Erythroblast (primary cell): Measurements from ENCODE around the gene LRMDA.
"Not testable (repeated sequence)": the region's sequence is repeated elsewhere in the genome, so short reads cannot be mapped to it uniquely, and the experiment has no call there.

ENCODE experiments used
- DNase-seq, 2 experiments: peaks; one replicate each; lab custom pipeline; 2025; lab: John Stamatoyannopoulos, UW
- GATA1 ChIP-seq: IDR thresholded peaks from 2 replicates; pipeline ENCODE4 v1.6.1; 2011; ENCODE audit warnings: low read depth, mild to moderate bottlenecking, control low read depth, low read length, moderate library complexity
- POLR2A ChIP-seq: IDR thresholded peaks from 2 replicates; pipeline ENCODE4 v1.6.1; 2011; ENCODE audit warnings: mild to moderate bottlenecking, low read length

Gene LRMDA

GRCh38 chr10:75593692-75594556, 162.5 kb downstream of the LRMDA start:
- no peak for TF ChIP-seq POLR2A
- TF ChIP-seq GATA1: no peak
- DNase-seq: no peak

- DNase-seq: no peak
- TF ChIP-seq POLR2A (no peak), GATA1 (no peak)
Measured at GRCh38 chr10:75596930-75597620, 165.7 kb downstream of the LRMDA start.

GRCh38 chr10:75597773-75598440, 166.5 kb downstream of the LRMDA start:
- no peak for DNase-seq
- no peak for TF ChIP-seq GATA1

- DNase-seq: no peak
- TF ChIP-seq POLR2A (no peak), GATA1 (no peak)
Measured at GRCh38 chr10:75598998-75599397, 167.6 kb downstream of the LRMDA start.

GRCh38 chr10:75599875-75600648, 168.6 kb downstream of the LRMDA start:
- TF ChIP-seq POLR2A (no peak), GATA1 (no peak)

GRCh38 chr10:75600833-75601232, 169.4 kb downstream of the LRMDA start:
- no peak for TF ChIP-seq GATA1
- DNase-seq: no peak

More at GRCh38 chr10:75599875-75600648, 168.6 kb downstream of the LRMDA start:
- no peak for DNase-seq

GRCh38 chr10:75602341-75602740, 170.9 kb downstream of the LRMDA start:
- no peak for DNase-seq
- TF ChIP-seq GATA1: no peak
- TF ChIP-seq POLR2A: no peak

- DNase-seq: no peak
- TF ChIP-seq GATA1 (no peak), POLR2A (no peak)
Measured at GRCh38 chr10:75605096-75605495, 173.7 kb downstream of the LRMDA start.

- DNase-seq: not testable (repeated sequence)
Measured at GRCh38 chr10:75605795-75606194, 174.4 kb downstream of the LRMDA start.

- no peak for TF ChIP-seq GATA1
- TF ChIP-seq POLR2A: no peak
Measured at GRCh38 chr10:75606203-75606779, 174.9 kb downstream of the LRMDA start.

GRCh38 chr10:75607576-75607975, 176.2 kb downstream of the LRMDA start:
- no peak for DNase-seq
- TF ChIP-seq POLR2A (no peak), GATA1 (no peak)

More at GRCh38 chr10:75606203-75606779, 174.9 kb downstream of the LRMDA start:
- DNase-seq: no peak

GRCh38 chr10:75610183-75610582, 178.8 kb downstream of the LRMDA start:
- TF ChIP-seq POLR2A: no peak
- no peak for TF ChIP-seq GATA1
- DNase-seq: no peak
